ENCODE measurements around the gene SHISAL1.

Gene SHISAL1

DNA sequence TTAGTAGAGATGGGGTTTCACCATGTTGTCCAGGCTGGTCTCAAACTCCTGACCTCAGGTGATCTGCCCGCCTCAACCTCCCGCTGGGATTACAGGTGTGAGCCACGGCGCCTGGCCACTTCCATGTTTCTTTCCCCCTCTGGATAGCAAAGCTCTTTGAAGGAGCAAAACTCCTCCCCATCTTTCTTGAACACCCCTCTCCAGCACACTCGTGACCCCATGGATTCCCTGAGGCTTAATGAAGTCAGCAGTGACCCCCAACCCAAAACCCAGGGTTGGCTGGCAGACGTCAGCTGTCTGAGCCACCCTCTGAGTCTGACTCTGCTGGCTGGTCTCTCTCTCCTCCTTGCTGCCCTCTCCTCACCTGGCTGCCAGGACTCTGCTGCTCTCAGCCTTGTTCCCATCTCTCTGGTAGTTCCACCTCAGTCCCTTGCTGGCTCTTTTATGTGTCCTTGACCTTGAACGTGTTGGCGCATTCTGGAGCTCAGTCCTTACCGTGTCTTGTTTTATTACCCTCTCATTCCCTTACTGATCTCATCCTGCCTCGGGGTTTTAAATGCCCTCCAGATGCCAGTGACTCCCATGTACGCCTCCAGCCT lies 87.6 kb downstream of the SHISAL1 start:
- no peak for DNase-seq

GRCh38 chr22:44224166-44224565 lies 88.6 kb downstream of the SHISAL1 start:
- peak; percentile 12 for DNase-seq

GRCh38 chr22:44221710-44222475 lies 90.9 kb downstream of the SHISAL1 start:
- DNase-seq: no peak

DNA sequence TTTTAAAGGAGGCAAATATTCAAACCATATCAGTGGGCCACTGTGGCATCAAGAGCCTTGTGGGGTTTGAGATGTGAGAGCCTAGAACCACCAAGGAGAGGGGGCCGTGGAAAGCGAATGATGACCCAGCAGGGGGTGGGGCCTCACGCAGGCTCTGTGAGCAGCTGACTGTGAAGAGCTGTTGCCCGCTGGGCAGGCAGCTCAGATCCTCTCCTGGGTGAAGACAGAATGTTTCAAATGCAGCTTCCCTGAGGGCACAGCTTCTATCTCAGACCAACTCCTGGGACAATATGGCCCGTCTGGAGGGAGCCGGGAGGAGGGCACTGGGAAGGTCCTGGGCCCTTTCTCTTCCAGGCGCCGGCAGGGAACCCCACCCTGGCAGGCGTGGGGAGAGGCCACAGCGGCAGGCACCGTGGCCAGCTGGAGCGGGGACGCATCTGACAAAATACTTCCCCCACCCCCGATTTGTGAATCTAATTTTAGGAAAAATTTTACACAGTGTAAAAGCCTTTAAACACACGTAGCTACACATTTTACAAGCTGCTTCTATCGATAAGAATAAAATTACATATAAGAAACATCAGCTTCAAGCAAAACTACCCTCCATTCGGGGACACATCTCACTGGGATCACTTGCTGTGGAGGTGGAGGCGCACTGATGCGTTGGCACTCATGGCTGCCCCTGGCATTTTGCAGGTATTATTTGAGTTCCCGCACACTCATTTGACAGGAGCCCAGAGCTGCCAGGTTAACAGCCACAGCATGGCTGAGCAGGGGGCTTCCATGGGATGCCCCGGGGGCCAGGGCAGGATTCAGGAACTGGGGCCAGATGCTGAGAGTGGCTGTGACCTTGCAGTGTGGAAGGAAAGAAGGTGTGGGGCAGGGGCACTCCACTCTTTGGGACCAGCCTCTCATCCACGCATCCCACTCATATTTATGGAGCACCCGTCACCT lies 91.7 kb downstream of the SHISAL1 start:
- DNase-seq: no peak

- DNase-seq: no peak
These were observed 93.5 kb downstream of the SHISAL1 start for GRCh38 chr22:44219101-44219870.

DNA sequence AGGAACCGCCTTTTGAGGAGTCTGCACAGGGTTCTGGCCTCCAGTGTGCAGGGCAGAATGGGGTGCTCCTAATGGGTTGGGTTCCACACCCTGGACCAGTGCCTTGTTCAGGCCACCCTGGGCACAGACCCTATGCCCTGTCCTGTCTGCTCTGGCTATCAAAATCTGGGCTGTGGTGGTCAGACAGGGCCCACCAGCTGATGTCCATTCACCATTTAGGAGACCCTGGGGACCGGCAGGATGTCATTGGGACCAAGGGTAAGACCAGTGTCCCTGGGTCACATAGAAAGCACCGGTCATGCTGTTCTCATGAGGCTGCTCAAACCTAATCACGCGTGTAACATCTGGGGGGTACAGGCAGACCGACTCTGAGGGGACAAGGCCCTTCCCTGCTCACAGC lies 94.7 kb downstream of the SHISAL1 start:
- DNase-seq: no peak

DNA sequence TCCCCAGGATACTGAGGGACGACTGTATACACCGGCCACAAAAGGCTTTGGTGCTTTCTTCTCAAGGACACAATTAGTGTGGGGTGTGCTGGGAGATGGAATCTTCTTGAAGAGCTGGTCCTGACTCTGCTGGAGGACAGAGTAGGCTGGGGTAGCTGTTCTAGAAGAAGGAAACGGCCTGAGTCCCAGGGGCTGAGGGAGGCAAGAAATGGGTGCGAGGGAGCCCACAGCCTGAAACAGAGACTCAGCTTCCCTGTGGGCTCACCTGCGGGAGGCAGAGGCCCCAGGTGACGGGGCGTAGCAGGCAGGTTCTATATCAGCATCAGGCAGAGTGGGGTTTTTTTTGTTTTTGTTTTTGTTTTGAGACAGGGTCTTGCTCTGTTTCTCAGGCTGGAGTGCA lies 95.4 kb downstream of the SHISAL1 start:
- no peak for DNase-seq

GRCh38 chr22:44215287-44215686 lies 97.5 kb downstream of the SHISAL1 start:
- DNase-seq: no peak

DNA sequence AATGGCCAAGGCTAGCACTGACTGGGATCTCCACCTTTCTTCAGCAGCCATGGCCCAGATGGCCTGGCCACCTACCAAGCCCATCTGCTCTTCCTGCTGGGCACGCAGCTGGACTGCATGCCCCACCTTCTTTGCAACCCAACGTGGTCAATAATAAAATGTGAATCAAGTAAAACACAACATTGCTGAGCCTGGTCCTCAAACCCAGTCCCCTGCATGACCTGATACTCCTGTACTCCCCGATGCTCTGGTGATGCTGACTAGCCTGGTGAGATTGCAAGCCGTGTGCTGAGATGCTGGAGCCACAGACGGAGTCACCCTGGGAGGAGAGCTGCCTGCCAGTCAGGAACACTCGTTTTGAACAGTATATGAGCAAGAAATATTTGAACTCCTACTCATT lies 98.0 kb downstream of the SHISAL1 start:
- no peak for DNase-seq

GRCh38 chr22:44214187-44214586 lies 98.6 kb downstream of the SHISAL1 start:
- DNase-seq: no peak

DNA sequence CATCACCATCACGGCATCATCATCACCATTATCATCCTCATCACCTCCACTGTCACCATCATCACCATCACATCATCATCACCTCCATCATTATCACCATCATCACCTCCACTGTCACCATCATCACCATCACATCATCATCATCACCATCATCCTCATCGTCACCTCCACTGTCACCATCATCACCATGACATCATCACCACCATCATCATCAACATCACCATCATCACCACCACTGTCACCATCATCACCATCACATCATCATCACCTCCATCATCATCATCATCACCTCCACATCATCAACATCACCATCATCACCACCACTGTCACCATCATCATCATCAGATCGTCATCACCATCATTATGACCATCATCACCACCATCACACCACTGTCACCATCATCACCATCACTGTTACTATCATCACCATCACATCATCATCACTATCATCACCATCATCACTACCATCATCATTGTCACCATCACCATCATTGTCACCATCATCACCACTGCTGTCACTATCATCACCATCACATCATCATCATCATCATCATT lies 99.2 kb downstream of the SHISAL1 start:
- DNase-seq: no peak

DNA sequence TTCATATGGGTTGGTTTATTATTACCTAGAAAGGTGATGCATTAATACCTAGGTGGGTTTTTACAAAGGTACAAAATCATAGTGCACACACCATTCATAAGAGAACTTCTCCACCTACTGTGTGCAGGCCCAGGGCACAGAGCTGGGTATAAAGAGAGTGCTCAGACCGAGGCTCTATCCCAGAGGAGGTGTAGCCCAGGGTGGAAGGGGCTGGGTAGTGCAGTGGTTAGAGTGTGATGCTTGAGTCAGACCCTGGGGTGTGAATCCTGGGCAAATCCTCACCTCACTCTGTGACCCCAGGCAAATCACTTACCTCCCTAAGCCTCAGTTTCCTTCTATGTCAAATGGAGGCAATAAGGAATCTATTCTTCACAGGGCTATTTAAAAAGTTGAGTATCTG lies 99.8 kb downstream of the SHISAL1 start:
- no peak for DNase-seq

- DNase-seq: peak; percentile 41
These were observed 100.5 kb downstream of the SHISAL1 start for GRCh38 chr22:44211946-44212930.

DNA sequence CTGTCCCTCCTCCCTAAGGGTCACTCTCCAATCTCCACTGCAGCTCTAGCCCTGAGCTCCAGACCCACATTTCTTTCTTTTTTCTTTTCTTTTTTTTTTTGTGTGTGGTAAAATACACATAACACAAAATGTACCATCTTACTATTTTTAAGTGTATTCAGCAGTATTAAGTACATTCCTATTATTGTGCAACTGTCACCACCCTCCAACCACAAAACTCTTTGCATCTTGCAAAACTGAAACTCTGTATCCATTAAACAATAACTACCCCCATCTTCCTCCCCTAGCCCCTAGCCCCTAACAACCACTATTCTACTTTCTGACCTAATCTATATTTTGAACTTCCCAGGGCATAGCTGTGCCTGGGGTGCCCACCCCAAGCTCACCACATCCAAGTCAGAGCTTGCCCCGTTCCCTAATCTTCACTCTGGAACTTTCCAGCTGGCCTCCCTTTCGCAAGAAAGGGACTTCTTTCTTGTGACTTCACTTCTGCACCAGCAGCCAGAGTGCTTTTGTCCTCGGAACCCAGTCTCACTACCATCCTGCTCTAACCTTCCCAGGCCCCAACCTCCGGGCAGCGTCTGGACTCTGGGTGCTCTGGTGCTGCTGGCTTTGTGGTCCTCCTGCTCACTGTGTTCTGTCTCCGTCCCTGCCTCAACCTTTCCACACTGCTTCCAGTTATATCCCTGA lies 101.3 kb downstream of the SHISAL1 start:
- no peak for DNase-seq

GRCh38 chr22:44210722-44211121 lies 102.0 kb downstream of the SHISAL1 start:
- peak; percentile 66 for DNase-seq

- DNase-seq: no peak
These were observed 103.4 kb downstream of the SHISAL1 start for GRCh38 chr22:44209343-44209742.

GRCh38 chr22:44207981-44208317 lies 104.8 kb downstream of the SHISAL1 start:
- DNase-seq: no peak

- DNase-seq: no peak
These were observed 105.4 kb downstream of the SHISAL1 start for GRCh38 chr22:44207173-44207980.

GRCh38 chr22:44206696-44207095 lies 106.1 kb downstream of the SHISAL1 start:
- DNase-seq: no peak

DNA sequence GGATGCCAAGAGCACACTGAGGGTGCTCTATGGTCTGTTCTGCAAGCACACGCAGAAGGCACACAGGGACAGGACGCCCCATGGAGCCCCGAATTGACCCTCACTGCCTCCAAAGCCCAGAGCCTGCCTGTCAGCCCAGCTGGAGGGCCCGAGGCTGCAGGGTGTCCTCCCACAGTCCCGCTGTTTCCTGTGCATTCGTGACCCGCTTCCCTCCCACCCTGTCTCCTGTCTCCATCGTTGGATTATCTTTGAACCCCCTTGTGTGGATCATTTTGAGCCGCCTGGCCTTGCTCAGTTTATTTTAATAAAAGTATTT lies 106.5 kb downstream of the SHISAL1 start:
- no peak for DNase-seq

Data from fibroblast of upper back skin (primary cell).